Measurements from ENCODE around the gene TRAPPC2L. TPM values are rescaled to one million over a fixed set of nuclear protein-coding genes. Genes with fewer than 3 reads are reported as not detected.

The TRAPPC2L gene
- total and polyA plus RNA-seq, 11 donors = 20.3 to 65.7 (median 44.2) TPM

GRCh38 chr16:88809068-88809675, 47.8 kb upstream of the TRAPPC2L start:
- Histone ChIP-seq H3K36me3 (peaks cover 0 to 28% (median 4%) of the 10 kb centered on the region in 9 donors), H3K9me3 (no peaks in the 10 kb centered on the region), H3K27me3 (no peaks in the 10 kb centered on the region), H3K4me3 (no peak overlapping the region), H3K27ac (no peak overlapping the region), H3K4me1 (peaks cover 0 to 52% (median 24%) of the 10 kb centered on the region in 12 donors)
- intact Hi-C loops (cut with DNase I) = no loop called here
- WGBS, 4 donors = 84 to 91% (median 89%) methylated on average over 6 to 10 of the region's 10 CpGs
- no peak for ATAC-seq
- peak in 1 of 5 donors; percentile 24 for DNase-seq
- TF ChIP-seq, protein P1, sequence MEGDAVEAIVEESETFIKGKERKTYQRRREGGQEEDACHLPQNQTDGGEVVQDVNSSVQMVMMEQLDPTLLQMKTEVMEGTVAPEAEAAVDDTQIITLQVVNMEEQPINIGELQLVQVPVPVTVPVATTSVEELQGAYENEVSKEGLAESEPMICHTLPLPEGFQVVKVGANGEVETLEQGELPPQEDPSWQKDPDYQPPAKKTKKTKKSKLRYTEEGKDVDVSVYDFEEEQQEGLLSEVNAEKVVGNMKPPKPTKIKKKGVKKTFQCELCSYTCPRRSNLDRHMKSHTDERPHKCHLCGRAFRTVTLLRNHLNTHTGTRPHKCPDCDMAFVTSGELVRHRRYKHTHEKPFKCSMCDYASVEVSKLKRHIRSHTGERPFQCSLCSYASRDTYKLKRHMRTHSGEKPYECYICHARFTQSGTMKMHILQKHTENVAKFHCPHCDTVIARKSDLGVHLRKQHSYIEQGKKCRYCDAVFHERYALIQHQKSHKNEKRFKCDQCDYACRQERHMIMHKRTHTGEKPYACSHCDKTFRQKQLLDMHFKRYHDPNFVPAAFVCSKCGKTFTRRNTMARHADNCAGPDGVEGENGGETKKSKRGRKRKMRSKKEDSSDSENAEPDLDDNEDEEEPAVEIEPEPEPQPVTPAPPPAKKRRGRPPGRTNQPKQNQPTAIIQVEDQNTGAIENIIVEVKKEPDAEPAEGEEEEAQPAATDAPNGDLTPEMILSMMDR (IDR thresholded peaks at IDR 0.05) = no peak
- no peak for TF ChIP-seq POLR2A (IDR thresholded peaks at IDR 0.05)

GRCh38 chr16:88809676-88810165, 47.2 kb upstream of the TRAPPC2L start:
- Histone ChIP-seq H3K27ac (peak overlapping the region in 1 of 12 donors; percentile 91), H3K4me3 (peak overlapping the region in 1 of 12 donors; percentile 88), H3K27me3 (no peaks in the 10 kb centered on the region), H3K4me1 (peaks cover 0 to 47% (median 24%) of the 10 kb centered on the region in 12 donors), H3K36me3 (peaks cover 0 to 28% (median 4%) of the 10 kb centered on the region in 9 donors), H3K9me3 (no peaks in the 10 kb centered on the region)
- DNase-seq (peak in 1 of 5 donors; percentile 23), ATAC-seq (no peak)
- WGBS, 4 donors = 85 to 89% (median 86%) methylated on average over 10 of the region's 10 CpGs
- intact Hi-C loops (cut with DNase I) = loop anchor here in 8 of 10 donors (5.0 to 10.0 kb wide), 10 partner anchors 48 to 405 kb away; partner anchors contain the start of genes ACSF3 (in 3 of the 8), GALNS (in 1 of the 8), PABPN1L (in 1 of the 8) and TRAPPC2L (in 1 of the 8)
- TF ChIP-seq, protein P1 (IDR thresholded peaks at IDR 0.05) = no peak
- TF ChIP-seq POLR2A (IDR thresholded peaks at IDR 0.05) = no peak

- Histone ChIP-seq H3K27me3 (no peaks in the 10 kb centered on the region), H3K4me1 (peaks cover 0 to 41% (median 24%) of the 10 kb centered on the region in 12 donors), H3K4me3 (peak overlapping the region in 11 of 12 donors; percentile 57 to 88 (median 78)), H3K27ac (peak overlapping the region in 8 of 12 donors; percentile 85 to 98 (median 94)), H3K9me3 (no peaks in the 10 kb centered on the region), H3K36me3 (peaks cover 0 to 28% (median 4%) of the 10 kb centered on the region in 9 donors)
- intact Hi-C loops (cut with DNase I) = loop anchor here in 8 of 10 donors (5.0 to 10.0 kb wide), 10 partner anchors 47 to 404 kb away; partner anchors contain the start of genes ACSF3 (in 3 of the 8), GALNS (in 1 of the 8), PABPN1L (in 1 of the 8) and TRAPPC2L (in 1 of the 8)
- TF ChIP-seq, protein P1 (IDR thresholded peaks at IDR 0.05) = no peak
- TF ChIP-seq POLR2A (IDR thresholded peaks at IDR 0.05) = no peak
- WGBS, 4 donors = 47 to 57% (median 51%) methylated on average over 7 to 12 of the region's 12 CpGs
- ATAC-seq (no peak), DNase-seq (peak in 1 of 5 donors; percentile 31)
Observed at GRCh38 chr16:88810166-88810911, 46.6 kb upstream of the TRAPPC2L start.

Measured in heart left ventricle (tissue), 16 donors.